ENCODE measurements around the gene OR5A2.
"Not testable (repeated sequence)": the region's sequence is repeated elsewhere in the genome, so short reads cannot be mapped to it uniquely, and the experiment has no call there.

Gene OR5A2

DNA sequence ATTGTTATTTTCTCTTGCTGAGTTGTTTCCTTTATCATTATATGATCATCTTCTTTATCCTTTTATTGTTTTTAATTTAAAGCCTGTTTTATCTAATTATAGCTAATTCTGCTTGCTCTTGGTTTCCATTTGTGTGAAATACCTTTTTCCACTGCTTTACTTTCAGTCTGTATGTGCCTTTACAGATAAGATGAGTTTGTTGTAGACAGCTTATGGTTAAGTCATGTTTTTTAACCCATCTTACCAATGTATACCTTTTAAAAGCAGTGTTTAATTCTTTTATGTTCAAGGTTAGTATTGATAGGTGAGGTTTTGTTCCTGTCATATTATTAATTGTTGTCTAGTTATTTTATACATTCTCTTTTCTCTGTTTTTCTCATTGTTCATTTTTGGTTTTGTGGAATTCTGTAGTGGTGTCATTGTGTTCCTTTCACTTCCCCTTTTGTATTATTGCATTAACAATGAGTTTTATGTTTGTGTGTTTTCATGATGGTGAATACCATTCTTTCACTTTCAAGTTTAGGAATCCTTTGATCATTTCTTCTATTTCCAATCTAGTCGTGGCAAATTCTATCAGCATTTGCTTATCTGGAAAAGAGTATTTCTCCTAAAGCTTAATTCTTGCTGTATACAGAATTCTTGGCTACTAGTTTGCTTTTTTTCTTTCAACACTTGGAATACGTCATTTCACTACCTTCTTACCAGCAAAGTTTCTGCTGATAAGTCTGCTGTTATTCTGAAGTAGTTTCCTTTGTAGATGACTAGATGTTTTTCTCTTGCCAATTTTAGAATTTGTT lies 45.8 kb downstream of the OR5A2 start:
- no peak for DNase-seq (ENCODE audit: low read depth)

DNA sequence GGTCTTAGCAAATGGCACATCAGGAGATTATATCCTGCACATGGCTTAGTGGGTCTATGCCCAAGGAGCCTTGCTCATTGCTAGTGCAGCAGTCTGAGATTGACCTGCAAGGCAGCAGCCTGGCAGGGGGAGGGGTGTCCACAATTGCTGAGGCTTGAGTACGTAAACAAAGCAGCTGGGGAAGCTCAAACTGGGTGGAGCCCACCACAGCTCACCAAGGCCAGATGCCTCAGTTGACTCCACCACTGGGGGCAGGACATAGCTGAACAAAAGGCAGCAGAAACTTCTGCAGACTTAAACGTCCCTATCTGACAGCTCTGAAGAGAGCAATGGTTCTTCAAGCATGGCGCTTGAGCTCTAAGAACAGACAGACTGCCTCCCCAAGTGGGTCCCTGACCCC lies 53.9 kb downstream of the OR5A2 start:
- DNase-seq (ENCODE audit: low read depth) = not testable (repeated sequence)

DNA sequence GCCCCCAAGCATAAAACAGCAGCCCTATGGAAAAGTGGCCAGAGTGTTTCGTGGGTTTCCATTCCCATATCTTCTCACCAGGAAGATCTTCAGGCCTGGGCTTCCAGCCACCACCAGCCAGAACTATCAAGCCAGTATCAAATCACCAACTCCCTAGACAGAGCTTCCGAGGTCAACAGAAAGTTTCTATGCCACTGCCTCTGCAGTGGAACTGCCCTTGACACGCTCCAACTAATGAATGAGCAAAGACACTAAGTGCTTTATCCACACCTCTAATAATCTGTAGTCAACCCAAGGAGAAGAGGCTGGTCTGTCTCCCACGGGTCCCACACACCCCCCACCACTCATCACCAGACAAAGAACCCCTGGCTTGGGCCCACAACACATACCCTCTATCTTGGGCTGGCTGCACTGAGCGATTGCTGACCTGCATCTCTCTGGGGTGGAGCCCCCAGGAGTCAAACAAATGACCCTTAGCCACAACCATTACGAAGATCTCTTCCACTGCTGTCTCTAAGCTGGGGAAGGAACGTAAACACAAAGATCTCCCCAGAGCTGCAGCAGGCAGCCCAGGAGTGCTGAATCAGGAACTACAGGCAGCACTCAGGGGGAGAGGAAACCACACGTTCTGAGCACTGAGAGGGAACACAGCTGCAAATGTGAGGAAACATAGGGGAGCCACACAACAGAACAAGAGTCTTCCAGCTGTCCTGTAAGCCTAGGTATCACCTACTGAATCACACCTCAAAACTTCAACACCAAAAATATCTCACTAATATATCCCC lies 57.8 kb downstream of the OR5A2 start:
- no peak for DNase-seq (ENCODE audit: low read depth)

Data from stimulated activated CD8-positive, alpha-beta memory T cell treated with anti-CD3 and anti-CD28 coated beads, Interleukin-7, amount 100 ng/mL, for 24 hours (primary cell).